Right ventricle myocardium superior (tissue), 1 donor: ENCODE results near the gene CACNG1. TPM values are rescaled to one million over a fixed set of nuclear protein-coding genes. Genes with fewer than 3 reads are reported as not detected.
A peak's percentile ranks its signal among the peaks of the same experiment; 100 is the strongest.
"Not testable (repeated sequence)": the region's sequence is repeated elsewhere in the genome, so short reads cannot be mapped to it uniquely, and the experiment has no call there.

Experiments
- ATAC-seq: fragments of 200-7000 bp; cut with Tn5 transposase; one replicate; pipeline ENCODE4 v1.9.1; 2020; ENCODE audit warnings: mild to moderate bottlenecking; ENCODE audit not compliant: poor library complexity
- DNase-seq: peaks from one replicate; pipeline ENCODE4 v3.0.0-alpha.2; 2020
- intact Hi-C: fragments of 100-400 bp; cut with DNase I; formaldehyde crosslinking; loops from one replicate; pipeline ENCODE4 v1.11.2; 2022
- total RNA-seq: library from RNA; stranded (reverse); fragmentation: NEBNext Ultra II Directional; extraction: Animal tissue kit (Norgen Biotek cat#: 25700); gene quantifications from one replicate; pipeline ENCODE4 v1.2.1, GENCODE V29; 2021
- donor health status: DM: no; HTN: yes; CAD: no; lungs with severe emphysema.

Gene CACNG1
- total RNA-seq, 1 donor from 2014 or later = not detected

DNA sequence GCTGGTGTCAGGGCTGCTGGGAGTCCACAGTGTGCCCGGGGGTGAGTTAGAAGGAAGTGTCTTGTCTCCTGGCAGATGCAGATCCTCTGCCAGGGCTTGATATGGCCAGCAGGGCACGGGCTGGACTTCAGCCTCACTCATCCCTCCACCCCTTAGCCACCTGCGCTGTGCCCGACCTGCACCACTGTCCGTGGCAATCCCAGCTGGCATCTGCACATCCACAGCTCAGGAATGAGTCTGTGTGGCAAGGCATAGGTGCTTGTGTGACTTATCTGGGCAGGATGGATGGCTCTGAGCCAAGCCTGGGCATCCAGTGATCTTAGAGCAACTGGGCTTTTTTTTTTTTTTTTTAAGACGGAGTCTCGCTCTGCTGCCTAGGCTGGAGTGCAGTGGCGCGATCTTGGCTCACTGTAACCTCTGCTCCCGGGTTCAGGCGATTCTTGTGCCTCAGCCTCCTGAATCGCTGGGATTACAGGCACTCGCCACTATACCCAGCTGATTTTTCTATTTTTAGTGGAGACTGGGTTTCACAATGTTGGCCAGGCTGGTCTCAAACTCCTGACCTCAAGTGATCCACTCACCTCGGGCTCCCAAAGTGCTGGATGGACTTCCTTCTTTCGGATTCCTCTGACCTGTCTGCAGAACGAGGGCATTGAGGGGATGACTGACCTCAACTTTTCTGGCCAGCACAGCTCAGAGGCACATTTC lies 22.5 kb upstream of the CACNG1 start:
- intact Hi-C loops = no loop called here
- DNase-seq = no peak
- ATAC-seq = peak; percentile 37

DNA sequence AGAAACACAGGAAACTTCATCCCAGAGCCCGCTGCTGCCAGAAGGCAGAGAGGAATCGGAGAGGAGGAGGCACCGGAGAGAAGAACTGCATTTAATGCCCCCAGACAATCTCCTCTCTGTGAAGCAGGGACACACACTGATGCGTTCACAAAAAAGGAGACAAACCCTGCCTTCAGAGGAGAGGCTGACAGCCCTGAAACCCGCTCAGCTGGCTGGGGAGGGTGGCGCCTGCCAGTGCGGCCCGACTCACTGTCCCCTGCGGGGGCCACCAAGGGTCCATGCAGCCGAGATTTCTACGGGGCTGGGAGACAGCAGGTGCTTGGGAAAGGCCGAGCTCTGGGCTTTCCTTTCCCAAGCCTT lies 21.9 kb upstream of the CACNG1 start:
- DNase-seq (no peak), ATAC-seq (no peak)
- intact Hi-C loops = no loop called here

DNA sequence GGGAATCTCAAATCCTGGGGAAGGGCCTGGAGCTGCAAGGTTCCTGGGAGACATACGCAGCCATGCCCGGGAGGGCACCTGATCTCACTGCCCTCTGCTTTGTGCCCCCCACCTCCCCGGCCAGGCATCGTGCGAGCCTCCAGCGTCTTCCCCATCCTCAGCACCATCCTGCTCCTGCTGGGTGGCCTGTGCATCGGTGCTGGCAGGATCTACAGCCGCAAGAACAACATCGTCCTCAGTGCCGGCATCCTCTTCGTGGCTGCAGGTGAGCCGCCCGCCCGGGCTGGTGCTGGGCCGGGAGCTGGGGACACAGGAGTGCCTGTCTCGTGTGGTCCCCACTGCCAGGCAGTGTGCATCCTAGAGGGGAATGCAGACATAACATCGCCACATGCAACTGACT lies 19.6 kb upstream of the CACNG1 start:
- DNase-seq (no peak), ATAC-seq (no peak)
- intact Hi-C loops = no loop called here

DNA sequence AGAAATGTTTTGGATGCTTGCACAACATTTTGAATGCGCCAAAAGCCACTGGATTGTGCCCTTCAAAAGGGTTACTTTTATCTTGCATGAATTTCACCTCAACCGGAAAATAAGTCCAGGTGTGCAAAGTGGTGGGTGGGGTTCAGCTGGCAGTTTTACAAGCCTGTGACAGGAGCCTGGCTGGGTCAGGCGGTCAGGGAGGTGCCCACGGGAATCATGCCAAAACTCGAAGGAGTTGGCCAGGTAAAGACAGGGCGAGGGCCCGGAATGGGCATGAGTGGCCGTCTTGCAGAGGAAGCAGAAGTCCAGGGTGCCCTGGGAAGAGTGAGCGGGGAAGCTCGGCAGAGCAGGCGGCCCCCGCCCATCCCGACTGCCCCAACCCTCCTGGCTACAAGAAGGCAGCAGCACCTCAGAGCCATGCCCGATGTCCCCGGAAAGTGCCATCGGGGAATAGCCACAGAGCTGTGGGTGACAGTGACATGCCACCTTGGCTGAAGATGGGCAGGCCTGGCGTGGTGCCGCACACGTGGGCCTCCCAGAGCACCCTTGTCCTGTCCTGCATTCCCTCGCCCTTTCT lies 19.1 kb upstream of the CACNG1 start:
- intact Hi-C loops = no loop called here
- ATAC-seq (no peak), DNase-seq (no peak)

DNA sequence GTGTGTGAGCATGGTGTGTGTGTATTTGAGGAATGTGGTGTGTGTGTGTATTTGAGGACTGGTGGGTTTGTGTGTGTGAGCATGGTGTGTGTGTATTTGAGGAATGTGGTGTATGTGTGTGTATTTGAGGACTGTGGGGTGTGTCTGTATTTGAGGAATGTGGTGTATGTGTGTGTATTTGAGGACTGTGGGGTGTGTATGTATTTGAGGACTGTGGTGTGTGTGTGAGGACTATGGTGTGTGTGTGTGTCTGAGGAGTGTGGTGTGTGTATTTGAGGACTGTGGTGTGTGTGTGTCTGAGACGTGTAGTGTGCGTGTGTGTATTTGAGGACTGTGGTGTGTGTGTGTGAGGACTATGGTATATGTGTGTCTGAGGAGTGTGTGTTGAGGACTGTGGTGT lies 18.0 kb upstream of the CACNG1 start:
- ATAC-seq = no peak
- intact Hi-C loops = no loop called here
- DNase-seq = no peak

DNA sequence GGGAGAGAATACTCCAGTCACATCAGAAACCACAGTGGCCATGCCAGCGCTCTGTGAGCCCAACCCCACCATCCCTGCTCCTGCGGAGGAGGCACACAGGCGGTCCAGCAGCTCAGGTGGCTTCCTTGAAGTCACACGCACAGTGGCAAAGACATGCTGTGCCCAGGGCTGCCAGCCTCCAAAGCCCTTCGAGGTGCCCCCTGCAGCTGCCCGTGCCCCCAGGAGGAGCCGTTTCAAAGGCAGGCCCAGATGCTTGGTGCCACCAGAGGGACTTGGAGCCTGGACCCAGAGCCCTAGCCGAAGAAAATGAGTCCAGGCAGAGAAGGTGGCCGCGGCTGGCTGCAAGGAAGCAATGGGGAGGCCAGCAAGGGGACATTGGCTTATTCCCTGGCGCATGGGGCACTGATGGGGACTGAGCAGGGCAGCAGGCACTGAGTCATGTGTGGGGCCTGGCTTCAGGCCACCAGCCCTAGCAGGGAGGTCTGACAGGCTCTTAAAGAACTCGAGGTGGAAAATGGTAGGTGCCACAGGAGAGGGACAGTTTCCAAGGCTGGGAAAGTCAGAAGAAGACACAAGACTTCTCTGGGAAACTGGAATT lies 17.2 kb upstream of the CACNG1 start:
- intact Hi-C loops = no loop called here
- ATAC-seq (peak; percentile 86), DNase-seq (peak; percentile 54)

DNA sequence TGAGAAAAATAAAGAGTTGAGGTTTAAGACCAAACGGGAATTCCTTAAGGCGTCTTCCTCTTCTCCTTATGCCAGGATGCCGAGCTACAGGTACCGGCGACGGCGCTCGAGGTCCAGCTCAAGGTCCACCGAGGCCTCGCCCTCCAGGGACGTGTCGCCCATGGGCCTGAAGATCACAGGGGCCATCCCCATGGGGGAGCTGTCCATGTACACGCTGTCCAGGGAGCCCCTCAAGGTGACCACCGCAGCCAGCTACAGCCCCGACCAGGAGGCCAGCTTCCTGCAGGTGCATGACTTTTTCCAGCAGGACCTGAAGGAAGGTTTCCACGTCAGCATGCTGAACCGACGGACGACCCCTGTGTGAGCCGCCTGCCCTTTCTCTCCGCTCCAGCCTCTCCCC lies 13.7 kb upstream of the CACNG1 start:
- peak; percentile 31 for DNase-seq
- intact Hi-C loops = loop anchor here (10.0 kb wide), 1 partner anchor 86 kb away; no protein-coding TSS in a partner anchor
- ATAC-seq = no peak

DNA sequence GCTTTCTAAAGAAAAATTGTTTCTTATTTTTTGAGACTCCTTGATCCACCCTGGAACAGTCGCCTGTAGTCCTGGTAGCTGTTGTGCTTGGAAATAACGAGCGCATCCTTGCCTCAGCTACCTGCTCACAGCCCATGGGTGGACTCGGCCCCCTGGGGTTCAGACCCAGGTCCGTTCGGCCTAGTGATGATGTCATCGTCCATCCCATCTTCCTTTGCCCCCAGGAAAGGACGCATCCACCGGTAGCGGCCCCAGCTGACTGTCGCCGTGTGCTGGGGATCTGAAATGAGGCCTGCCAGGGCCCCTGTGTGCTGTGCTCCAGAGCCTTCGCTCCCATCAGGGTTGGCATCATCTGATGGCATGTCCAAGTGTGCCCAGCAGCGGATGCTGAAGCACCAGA lies 12.0 kb upstream of the CACNG1 start:
- intact Hi-C loops = loop anchor here (10.0 kb wide), 1 partner anchor 88 kb away; no protein-coding TSS in a partner anchor
- ATAC-seq = no peak
- no peak for DNase-seq

DNA sequence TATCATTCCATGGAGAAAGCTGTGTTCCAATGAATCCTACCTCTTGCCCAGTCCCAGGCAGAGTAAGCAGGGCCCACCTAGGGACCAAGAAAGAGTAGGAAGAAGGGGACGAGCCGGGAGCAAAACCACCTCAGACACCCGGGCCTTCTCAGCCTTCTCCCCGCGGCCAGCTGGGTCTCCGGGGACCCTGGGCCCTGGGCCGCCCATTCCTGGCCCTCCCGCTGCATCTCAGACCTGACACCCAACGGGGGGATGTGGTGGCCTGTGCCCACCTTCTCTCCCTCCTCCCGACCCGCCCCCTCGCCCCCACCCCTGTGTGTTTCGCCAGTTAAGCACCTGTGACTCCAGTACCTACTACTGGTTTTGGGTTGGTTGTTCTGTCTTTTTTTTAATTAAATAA lies 11.4 kb upstream of the CACNG1 start:
- no peak for ATAC-seq
- DNase-seq = no peak

DNA sequence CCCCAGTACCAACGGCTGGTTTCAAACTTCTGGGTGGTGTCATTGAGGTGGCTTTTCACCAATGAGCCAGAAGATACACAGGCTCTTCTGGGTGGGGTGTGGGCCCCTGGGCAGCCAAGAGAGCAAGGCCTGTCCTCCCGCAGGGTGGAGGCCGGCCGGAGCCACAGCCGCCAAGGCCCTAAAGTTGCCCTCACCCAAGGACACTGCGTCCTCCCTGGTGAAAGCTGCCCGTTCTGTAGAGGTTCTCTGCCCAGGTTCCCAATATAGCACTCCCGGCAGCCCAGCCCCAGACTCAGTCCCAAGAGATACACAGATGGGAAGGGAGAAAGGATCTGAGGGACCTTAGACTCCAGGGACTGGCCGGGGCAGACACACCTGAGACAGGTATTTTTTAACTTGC lies 10.7 kb upstream of the CACNG1 start:
- intact Hi-C loops = loop anchor here (10.0 kb wide), 1 partner anchor 89 kb away; no protein-coding TSS in a partner anchor
- ATAC-seq (no peak), DNase-seq (peak; percentile 20)

More for the DNA sequence above, 11.4 kb upstream of the CACNG1 start:
- intact Hi-C loops = loop anchor here (10.0 kb wide), 1 partner anchor 88 kb away; no protein-coding TSS in a partner anchor

DNA sequence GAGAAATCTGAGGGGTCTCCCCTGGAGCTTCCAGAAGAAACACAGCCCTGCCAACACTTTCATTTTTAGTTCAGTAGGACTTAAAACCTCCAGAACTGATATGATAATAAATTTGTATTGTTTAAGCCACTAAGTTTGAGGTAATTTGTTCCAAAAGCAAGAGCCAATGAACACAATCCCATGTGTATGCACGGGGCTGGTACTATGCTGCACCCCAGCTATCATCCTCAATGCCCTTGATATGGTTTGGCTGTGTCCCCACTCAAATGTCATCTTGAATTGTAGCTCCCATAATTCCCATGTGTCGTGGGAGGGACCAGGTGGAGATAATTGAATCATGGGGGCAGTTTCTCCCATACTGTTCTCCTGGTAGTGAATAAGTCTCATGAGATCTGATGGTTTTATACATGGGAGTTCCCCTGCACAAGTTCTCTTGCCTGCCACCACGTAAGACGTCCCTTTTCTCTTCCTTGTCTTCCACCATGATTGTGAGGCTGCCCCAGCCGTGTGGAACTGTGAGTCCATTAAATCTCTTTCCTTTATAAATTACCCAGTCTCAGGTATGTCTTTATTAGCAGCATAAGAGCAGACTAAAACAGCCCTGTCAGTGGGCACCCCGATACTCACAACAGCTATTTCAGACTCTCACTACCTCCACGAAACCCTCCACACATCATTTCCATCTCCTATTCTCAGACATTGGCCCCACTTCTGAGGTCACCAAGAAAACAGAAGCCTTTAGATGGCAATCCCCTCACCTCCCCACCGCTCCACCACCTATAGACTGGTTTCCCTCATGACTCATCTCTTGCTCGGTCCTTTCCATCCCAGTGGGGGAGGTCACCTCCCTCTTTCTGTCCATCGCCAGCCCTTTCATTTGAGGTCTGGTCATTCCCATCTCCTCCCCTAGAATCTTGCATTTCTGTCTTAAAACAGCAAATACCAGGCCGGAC lies 8.9 kb upstream of the CACNG1 start:
- intact Hi-C loops = loop anchor here (10.0 kb wide), 1 partner anchor 91 kb away; no protein-coding TSS in a partner anchor
- peak; percentile 10 for DNase-seq

DNA sequence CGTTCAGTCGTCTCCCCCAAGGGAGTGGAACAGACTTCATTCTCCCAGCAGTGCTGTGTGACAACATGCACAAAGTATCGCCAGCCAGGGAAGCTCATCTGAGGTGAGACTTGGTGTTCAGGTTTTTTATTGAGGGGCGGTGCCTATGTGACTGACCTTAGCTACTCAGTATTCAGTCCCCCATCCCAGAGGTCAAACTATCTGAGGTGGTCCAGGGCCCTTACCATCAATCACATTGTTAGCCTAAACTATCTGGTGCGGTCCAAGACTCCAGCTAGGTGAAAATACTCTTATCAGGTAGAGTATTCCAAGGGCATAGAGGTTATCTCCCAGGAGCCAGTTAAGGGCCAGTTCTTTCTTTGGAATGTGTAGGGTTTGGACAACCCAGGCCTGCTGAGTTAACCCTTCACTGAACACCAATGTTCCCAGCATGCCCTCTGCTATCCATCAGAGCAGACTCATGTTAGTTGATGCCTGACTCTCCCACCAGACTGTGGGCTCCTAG lies 5.4 kb upstream of the CACNG1 start:
- intact Hi-C loops = loop anchor here (10.0 kb wide), 1 partner anchor 94 kb away; no protein-coding TSS in a partner anchor
- ATAC-seq = no peak
- no peak for DNase-seq

More for the DNA sequence above, 8.9 kb upstream of the CACNG1 start:
- no peak for ATAC-seq

DNA sequence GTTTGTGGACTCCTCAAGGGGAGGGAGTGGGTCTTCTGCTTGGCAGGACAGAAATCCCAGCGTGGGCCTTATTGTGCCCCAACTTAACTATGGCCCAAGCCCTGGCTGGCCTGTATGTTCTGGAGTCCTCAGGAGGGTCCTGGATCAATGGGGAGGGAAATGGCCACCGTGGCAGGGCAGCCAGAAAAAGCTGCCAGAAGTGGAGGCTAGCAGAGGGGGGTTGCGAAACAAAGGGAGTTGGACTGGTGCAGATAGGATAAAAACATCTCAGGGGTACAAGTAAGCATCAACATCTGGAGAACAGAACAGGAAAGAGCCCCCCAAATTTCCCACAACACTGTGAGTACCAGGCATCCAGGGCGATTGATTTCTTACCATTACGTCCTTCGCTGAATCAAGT lies 3.7 kb upstream of the CACNG1 start:
- intact Hi-C loops = no loop called here
- DNase-seq = no peak
- no peak for ATAC-seq

DNA sequence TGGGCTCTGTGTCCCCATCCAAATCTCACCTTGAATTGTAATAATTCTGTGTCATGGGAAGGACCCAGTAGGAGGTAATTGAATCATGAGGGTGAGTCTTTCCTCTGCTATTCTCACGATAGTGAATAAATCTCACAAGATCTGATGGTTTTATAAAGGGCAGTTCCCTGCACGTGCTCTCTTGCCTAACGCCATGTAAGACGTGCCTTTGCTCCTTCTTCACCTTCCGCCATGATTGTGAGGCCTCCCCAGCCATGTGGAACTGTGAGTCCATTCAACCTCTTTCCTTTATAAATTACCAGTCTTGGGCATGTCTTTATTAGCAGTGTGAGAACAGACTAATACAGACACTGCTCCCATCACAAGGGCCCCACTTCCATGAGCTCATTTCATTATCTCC lies 3.2 kb upstream of the CACNG1 start:
- DNase-seq, intact Hi-C loops, ATAC-seq: not testable (repeated sequence)

DNA sequence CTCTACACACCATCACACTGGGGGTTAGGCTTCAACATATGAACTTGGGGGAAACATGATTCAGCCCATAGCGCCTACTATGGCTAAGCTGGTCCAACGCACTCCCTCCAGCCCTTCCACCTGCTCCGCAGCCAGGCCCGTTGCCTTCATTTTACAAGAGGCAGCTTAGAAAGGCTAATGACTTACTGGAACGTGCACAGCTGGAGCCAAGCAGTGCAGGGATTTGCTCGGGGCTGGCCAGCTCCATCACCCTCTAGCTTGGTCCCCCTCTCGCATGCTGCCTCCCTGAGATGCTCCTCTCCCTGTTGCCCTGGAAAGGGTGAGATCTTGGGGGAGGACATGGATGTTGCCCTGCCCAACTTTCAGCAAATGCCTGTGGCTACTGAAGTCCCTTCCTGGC lies 2.8 kb upstream of the CACNG1 start:
- intact Hi-C loops = no loop called here
- no peak for DNase-seq
- ATAC-seq = no peak

DNA sequence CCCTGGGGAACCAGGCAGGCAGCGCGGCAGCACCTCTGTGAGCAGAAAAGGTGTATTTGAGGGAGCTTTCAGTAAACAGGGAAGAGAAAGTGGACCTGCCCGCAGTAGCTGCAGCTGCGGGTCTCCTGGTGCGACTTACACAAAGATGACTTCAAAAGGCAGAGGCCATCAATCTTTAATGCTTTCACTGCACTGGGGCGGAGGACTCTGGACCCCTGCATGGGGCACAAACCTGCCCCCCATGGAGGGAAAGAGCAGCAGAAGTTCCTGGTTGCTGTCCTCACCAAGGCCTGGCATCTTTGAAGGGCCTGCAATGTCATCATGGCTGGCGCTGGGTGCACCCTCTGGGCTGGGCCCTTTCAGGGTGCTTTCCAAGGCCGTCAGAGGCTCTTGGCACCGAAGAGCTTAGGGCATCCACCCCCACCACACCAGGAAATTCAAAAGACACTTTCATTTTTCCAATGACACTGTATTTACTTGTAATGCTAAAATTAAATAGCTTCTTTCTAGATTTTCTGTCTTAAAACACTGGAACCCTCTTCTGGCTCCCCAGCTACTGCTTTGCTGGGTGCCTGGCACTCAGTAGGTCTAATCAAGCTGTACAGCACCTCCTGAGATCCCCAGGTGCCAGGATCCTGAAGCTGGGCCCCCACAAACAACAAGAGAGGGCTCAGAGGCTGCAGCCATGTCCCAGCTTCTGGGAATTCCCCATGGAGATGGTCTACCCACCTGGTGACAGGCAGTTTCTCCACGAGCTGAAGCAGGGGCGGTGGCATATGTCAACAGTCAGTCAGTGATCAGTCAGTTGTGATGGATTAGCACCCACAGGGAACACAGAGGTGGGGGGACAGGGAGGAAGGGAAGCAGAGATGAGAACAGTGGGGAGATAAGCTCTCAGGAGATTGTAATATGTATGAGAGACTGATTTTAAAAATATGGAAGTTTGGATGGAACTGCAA lies 2.1 kb upstream of the CACNG1 start:
- DNase-seq (no peak), ATAC-seq (no peak)
- intact Hi-C loops = no loop called here

DNA sequence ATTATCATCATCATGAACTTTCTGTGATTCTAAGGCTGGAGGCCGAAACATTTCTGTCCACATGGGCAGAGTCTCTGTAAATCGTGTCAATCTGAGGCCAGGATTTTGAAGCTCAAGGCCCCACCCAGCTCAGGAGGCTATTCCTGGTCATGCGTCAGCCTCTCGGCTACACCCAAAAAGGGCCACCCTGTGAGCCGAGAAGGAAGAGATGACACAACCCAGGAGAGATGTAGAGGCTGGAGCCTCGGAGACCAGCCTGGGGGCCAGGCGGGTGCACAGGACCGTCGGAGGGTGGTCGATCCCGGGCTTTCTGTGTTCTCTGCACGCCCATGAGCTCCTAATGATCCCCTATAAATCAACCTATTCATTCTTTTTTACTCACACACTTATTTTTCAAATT lies 1.1 kb upstream of the CACNG1 start:
- intact Hi-C loops = no loop called here
- DNase-seq = no peak
- no peak for ATAC-seq

DNA sequence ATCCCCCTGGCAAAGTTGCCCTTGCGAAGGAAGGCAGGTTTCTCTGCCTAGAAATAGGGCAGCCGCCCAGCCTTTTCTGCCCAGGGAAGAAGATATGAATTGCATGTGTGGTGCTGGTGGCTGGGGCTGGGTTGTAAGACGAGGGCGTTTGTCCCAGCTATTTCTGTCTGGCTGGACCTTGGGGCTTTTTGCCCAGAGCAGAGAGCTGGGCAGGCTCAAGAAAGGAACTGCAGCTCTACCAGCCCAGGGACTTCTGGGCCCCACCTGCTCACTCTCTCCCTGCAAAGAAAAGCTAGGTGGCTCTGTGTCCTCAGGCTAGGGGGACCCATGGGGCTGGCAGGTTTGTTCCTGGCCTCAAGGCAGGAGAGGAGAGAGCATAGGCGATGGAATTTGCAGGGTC lies 586 bp downstream of the CACNG1 start:
- no peak for DNase-seq

More for the DNA sequence above, 586 bp downstream of the CACNG1 start:
- ATAC-seq = peak; percentile 88
- intact Hi-C loops = no loop called here
